ENCODE data around the gene MYOM1.
A peak's percentile ranks its signal among the peaks of the same experiment; 100 is the strongest.

MYOM1 gene

DNA sequence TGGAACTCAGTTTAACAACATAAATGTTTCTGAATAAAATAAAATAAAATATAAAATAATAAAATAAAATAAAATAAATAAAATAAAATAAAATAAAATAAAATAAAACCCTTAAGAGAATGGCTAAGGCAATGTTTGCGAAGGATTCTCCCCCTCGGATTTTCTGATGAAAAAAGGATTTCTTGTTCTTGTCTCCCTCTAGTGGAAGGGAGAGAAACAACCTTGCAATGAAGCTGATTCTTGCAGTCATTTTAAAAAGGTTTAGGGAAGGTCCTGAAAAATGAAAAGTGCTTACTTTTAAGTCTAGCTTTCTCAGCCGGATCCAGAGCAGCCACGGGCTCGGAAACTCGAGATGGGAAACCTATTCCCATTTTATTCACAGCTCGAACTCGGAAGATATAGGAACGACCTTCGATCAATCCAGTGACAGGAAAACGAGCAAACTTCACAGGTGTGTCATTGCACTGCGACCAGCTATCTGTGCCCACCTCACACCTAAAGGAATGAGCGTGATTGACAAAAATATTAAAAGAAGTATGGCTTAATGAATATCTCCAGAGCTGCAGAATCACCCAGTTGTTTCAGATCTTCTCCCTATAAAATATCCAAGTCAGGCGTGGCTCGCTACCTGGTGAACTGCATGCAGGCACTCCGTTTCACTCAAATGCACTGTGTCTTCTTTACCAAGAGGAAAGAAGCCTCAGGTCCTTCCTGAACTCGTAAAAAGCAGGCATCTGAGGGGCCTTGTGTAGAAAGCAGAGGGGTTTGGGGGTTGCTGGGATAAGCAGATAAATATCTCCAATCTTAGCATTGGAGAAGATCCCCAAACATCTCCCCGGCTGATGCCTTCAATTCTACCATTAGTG is 68.1 kb downstream of the MYOM1 start:
- peak; percentile 36 for DNase-seq (ENCODE audit: low read depth, low spot score)

DNA sequence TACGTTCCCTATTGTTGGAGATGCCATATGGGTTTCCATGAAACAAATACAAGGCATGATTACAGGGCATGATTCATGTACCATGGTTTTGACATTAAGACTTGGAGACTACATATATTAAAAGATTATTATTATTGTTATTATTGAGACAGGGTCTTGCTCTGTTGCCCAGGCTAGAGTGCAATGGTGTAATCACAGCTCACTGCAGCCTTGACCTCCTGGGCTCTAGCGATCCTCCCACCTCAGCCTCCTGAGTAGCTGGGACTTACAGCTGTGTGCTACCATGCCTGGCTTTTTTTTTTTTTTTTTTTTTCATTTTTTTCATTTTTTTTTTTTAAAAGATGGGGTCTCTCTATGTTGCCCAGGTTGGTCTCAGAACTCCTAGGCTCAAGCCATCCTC is 69.1 kb downstream of the MYOM1 start:
- DNase-seq (ENCODE audit: low read depth, low spot score): no peak

DNA sequence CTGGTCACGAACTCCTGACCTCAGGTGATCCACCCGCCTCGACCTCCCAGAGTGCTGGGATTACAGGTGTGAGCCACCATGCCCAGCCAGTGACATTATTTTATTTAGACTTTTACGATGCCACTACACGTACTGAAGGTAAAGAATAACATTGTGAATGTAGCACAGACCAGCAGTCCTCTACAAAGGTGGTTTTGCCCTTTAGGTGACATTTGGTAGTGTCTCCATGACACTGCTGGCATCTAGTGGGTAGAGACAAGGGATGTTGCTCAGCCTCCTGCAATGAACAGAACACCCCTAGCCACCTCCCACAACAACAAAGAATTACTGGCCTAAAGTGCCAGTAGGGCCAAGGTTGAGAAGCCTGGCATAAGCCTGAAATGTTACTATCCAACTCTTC is 69.5 kb downstream of the MYOM1 start:
- DNase-seq (ENCODE audit: low read depth, low spot score): no peak

- DNase-seq (ENCODE audit: low read depth, low spot score): no peak
Measured at GRCh38 chr18:3148930-3149535, 70.7 kb downstream of the MYOM1 start.

DNA sequence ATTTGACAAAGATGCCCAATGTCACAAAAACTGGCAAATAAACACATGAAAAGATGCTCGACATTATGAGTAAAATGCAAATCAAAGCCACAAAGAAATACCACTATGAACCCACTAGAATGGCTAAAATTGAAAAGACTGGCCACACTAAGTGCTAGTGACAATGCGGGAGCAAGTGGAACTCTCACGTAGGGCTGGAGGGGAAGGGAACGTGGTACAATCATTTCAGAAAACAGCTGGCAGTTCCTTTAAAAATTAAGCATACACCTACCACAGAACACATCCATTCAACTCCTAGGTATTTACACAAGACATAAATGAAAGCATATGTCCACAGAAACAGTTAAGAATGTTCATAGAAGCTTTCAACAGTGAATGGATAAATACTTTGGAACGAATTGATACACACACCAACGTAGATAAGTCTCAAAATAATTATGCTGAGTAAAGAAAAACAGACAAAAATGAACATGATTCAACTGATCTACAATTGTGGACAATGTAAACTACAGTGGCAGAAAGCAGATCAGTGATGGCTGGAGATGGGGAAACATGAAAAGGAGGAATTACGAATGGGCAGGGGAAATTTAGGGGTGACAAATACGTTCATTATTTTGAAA is 71.7 kb downstream of the MYOM1 start:
- no peak for DNase-seq (ENCODE audit: low read depth, low spot score)

DNA sequence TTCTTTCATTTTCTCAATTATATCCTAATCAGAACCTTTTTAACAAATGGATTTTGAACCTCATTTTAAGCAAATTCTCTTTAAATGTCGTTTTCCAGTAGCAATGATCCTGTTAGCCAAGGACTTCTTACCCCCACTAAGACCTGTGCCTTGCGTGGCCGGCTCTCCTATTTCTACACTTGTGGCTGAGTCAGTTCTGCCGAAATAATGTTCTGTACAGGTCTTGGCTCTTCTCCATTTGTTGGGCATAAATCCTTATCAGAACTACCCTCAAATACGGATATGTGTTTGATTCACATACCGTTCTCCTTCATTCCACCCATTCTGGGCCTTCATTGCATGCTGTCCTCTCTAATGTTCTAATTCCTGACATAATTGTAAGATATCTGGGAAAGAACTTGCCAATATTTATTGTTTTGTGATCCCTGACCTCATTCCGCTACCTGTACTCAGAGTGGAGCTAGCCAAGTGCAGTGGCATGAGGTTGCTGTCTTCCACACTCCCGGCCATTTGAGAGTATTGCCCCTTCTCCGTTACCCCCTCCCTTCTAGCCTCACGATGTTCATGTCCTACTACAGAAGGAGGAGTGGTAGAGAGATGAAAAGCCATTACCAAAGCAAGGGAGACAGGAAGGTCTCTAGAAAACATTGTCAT is 78.7 kb downstream of the MYOM1 start:
- DNase-seq (ENCODE audit: low read depth, low spot score): peak; percentile 13

DNA sequence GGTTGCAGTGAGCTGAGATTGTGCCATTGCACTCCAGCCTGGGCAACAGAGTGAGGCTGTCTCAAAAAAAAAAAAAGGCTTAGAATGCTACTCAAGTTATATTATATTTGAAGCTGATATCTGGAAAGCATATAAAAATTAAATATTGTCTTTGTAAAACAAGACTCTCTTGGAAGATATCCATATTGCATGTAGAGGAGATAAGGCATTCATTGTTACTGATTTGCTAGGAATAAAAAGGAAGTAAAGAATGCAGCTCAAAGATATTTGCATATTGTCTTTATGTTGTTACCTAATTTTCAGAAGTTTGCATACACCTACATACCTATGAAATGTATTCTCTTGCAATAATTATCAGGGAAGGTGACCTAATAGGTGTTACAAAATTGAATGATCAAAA is 79.4 kb downstream of the MYOM1 start:
- DNase-seq (ENCODE audit: low read depth, low spot score): no peak

GRCh38 chr18:3139406-3139805 is 80.4 kb downstream of the MYOM1 start:
- no peak for DNase-seq (ENCODE audit: low read depth, low spot score)

DNA sequence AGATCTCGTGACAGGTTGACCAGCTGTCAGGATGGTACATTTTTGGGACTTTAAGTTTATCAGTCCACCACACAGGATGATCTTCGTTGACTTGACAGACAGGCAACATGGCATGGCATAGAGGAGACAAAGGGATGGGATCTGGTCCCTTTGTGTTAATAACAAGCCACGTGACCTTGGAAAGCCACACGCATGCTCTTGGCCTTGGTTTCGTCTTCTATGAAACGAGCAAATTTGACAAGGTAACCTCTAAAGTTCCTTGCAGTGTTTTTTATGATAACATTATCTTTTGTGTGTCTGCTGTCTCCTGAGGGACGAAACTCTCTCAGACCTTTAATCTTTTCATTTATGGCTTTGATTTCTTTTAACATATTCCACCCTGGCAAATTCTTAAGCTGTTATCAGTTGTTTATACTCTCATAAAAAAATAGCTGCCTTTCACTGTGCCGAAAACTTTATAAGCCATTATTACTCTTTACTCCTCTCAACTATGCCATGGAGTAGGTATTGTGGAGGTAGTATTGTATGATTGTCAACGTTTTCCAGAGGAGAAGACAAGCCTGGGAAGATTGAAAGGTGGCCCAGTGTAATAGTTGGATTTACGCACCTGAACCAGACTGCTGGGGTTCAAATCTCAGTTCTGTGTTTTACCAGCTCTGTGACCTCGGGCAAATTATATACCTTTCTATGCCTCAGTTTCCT is 81.3 kb downstream of the MYOM1 start:
- no peak for DNase-seq (ENCODE audit: low read depth, low spot score)

DNA sequence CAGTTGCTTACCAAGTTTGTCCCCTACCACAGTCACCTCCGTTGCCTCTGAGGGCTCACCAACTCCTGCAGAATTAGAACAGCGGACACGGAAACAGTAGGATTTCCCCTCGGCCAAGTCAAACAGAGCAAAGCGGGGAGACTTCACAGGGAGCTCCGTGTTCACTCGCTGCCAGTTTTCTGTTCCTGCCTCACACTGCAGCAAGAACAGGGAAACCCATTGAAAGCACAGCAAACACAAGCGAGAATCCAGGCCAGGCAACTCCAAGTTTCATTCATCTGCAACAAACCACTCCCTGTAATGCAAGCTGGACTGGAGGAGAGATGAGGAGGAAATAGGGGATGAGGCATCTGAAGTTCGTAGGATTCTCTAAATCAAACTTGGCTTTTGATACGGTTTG is 84.2 kb downstream of the MYOM1 start:
- no peak for DNase-seq (ENCODE audit: low read depth, low spot score)

- peak; percentile 16 for DNase-seq (ENCODE audit: low read depth, low spot score)
Measured at GRCh38 chr18:3132700-3133099, 87.1 kb downstream of the MYOM1 start.

DNA sequence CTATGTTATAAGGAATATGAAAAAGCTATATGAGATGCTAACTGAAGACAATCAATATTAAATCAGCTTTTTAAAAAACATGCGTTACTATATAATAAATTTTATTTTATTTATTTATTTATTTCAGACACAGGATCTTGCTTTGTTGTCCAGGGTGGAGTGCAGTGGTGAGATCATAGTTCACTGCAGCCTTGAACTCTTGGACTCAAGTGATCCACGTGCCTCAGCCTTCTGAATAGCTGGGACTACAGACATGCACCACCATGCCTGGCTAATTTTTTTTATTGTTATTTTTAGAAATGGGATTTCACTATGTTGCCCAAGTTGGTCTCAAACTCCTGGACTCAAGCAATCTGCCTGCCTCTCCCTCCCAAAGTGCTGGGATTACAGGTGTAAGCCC is 89.4 kb downstream of the MYOM1 start:
- no peak for DNase-seq (ENCODE audit: low read depth, low spot score)

DNA sequence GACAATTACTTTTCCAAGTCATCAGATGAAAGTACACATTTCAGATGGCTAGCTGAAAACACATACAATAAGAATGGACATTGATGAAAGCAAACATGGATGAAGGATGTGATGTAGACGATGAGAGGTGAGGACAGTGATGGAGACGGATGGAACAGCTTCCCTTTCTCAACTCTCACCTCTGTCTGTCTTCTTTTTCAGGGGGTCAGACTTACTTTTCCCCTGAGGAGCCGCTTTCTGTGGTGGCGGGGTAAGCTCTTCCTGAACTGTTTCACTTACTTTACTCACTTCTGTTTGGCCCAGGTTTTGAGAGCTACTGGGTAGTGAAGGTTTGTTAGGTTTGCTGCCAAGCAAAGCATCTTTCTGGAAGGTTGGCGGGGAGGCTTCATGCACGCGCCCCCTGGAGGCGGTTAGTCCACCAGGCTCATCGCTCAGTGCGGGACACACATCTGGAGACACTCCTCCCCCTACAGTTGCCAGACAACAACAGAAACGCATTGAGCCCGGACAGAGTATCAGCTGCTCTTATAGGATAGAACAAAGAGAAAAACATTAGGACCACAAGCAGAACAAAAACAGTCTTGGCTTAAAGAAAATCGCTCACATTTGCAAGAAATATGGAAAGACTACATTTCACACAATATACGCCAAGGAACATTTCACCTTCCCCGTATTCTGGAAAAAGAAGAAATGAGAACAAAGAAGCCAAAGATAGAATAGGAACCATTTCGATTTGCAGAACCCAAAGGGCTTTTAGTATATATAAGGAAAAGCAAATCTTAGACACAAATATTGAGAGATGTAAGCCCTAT is 90.5 kb downstream of the MYOM1 start:
- peak; percentile 80 for DNase-seq (ENCODE audit: low read depth, low spot score)

DNA sequence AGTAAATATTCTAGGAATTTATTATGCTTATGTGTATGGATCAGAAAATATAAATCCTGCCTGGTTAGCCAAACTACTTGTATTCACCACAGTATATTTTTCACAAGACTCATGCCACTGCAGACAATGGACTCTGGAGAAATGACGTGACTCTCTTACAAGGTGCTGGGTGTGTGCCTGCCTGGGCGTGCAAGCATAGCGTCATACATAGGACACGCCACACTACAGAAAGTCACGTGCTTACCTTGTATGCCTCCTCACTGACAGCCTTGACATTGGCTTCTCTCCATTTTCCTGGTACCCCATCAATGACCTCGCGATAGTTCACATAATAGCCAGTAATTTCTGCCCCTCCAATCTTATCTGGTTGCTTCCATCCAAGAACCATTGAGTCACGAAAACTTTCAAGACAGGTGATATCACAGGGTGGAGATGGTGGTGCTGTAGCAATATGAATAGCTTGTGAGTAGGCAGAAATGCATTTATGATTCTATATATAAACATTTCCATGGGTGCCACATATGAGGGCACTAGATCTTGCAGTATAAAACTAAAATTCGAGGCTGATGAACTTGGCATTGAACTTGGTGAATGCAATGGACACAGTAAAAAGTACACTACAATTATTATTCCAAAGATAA is 93.2 kb downstream of the MYOM1 start:
- DNase-seq (ENCODE audit: low read depth, low spot score): no peak

- DNase-seq (ENCODE audit: low read depth, low spot score): no peak
Measured at GRCh38 chr18:3124822-3125221, 94.9 kb downstream of the MYOM1 start.

DNA sequence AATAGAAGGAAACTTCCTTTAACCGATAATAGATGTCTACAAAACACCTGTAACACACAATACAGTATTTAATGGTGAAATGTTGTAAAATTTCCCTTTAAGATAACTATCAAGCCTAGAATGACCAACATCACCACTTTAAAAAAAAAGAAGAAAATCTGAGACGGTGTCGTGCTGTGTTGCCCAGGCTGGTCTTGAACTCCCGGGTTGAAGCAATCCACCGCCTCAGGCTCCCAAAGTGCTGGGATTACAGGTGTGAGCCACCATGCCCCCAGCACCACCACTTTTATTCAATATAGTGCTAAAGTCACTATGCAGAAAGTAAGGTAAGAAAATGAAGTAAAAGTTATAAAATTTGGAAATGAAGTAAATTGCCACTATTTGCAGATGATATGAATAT is 96.9 kb downstream of the MYOM1 start:
- no peak for DNase-seq (ENCODE audit: low read depth, low spot score)

- DNase-seq (ENCODE audit: low read depth, low spot score): no peak
Measured at GRCh38 chr18:3121259-3121658, 98.5 kb downstream of the MYOM1 start.

- DNase-seq (ENCODE audit: low read depth, low spot score): no peak
Measured at GRCh38 chr18:3120356-3120755, 99.4 kb downstream of the MYOM1 start.

DNA sequence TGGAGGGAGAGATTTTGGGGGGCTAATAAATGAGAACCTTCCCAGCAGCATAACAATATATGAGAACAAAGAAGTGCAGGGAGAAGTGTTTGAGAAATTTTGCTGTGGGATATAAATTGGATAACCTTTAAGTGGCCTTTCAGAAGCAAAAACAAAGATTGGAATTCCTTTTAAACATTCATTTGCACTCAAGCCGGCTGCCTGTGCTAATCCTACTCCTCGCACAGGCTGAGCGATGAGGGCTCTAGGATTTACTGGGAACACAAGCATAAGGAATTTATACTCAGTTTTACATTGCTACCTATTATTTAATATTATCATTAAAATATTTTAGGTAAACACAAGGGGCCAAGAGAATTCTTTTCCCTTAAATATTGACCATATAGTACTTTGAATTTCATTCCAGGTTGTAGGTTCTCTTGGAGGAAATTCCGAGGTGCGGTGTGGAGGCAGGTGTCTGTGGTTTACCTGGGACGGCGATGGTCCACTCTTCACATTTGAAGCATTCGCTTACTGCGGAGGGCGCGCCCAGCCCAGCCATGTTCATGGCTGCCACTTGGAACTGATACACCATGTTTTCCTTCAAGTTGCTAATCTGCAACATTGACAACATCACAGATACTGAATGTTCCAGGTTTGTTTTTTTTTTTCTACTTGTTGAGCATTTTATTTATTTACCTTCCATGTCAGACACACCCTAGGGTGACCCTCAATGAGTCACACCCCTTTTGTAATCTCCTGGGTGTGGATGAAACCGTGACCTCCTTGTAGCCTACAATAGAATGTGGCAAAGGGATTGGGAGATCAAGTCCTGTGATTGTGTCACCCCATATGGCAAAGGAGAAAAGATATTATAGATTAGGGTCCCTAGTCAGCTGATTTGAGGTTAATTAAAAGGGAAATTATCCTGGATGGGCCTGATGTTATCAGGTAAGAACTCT is 100.1 kb downstream of the MYOM1 start:
- DNase-seq (ENCODE audit: low read depth, low spot score): no peak

Data from astrocyte of the hippocampus (primary cell).